ENCODE data around the gene TICAM1. TPM values are rescaled to one million over a fixed set of nuclear protein-coding genes. Genes with fewer than 3 reads are reported as not detected.

Gene TICAM1
- total RNA-seq (2022; extraction: Qiagen RNA extraction), result 8.6 to 10.3 TPM (median 9.4 TPM) in 5 replicates

GRCh38 chr19:4831304-4831978 lies at the start of gene TICAM1:
TICAM1 (minus strand) TSS chr19:4831712; CDS start chr19:4818377, 13,335 bp downstream.

GRCh38 chr19:4867534-4868285 lies 36.2 kb upstream of the TICAM1 start, which contains the start of gene PLIN3:
PLIN3 (minus strand) TSS chr19:4867667; CDS start chr19:4861394, 6,273 bp downstream.

GRCh38 chr19:4791183-4792018 lies 40.1 kb downstream of the TICAM1 start, which contains the start of gene FEM1A:
FEM1A (plus strand) TSS chr19:4791734; CDS start chr19:4791855, 121 bp downstream.

Other genes with a start within 250 kb of the TICAM1 start
- gene TNFAIP8L1, start 192.2 kb downstream of the TICAM1 start, total RNA-seq (2022; extraction: Qiagen RNA extraction), result 2.9 to 4.0 TPM (median 3.9 TPM) in 5 replicates
- 108 to 143 TPM (median 136 TPM) in 5 replicates for gene MYDGF, start 161.4 kb downstream of the TICAM1 start, total RNA-seq (2022; extraction: Qiagen RNA extraction)
- gene DPP9, start 107.9 kb downstream of the TICAM1 start, total RNA-seq (2022; extraction: Qiagen RNA extraction), result 55.3 to 63.7 TPM (median 59.3 TPM) in 5 replicates
- gene FEM1A, start 40.0 kb downstream of the TICAM1 start, total RNA-seq (2022; extraction: Qiagen RNA extraction), result 5.2 to 6.3 TPM (median 5.7 TPM) in 5 replicates
- gene PLIN3, start 36.0 kb upstream of the TICAM1 start, total RNA-seq (2022; extraction: Qiagen RNA extraction), result 158 to 172 TPM (median 162 TPM) in 5 replicates
- not detected in 5 replicates for gene ARRDC5, start 71.2 kb upstream of the TICAM1 start, total RNA-seq (2022; extraction: Qiagen RNA extraction)
- gene UHRF1, start 77.8 kb upstream of the TICAM1 start, total RNA-seq (2022; extraction: Qiagen RNA extraction), result 41.2 to 50.6 TPM (median 43.5 TPM) in 5 replicates
- 7.5 to 9.6 TPM (median 8.6 TPM) in 5 replicates for gene KDM4B, start 137.4 kb upstream of the TICAM1 start, total RNA-seq (2022; extraction: Qiagen RNA extraction)